Activated CD4-positive, alpha-beta T cell treated with anti-CD3 and anti-CD28 coated beads, Interleukin-10, Interleukin-2, amounts not matched to agents 100 ng/mL and 50 ng/mL, durations not matched to agents 16 hours and 8 hours (primary cell): ENCODE data around the gene TRIM71.
"Not testable (repeated sequence)": the region's sequence is repeated elsewhere in the genome, so short reads cannot be mapped to it uniquely, and the experiment has no call there.

ENCODE experiments used
- DNase-seq: peaks from one replicate; pipeline ENCODE4 v3.0.0-alpha.2; 2020

TRIM71 gene

GRCh38 chr3:32895701-32896100 is 77.9 kb downstream of the TRIM71 start:
- no peak for DNase-seq

GRCh38 chr3:32896143-32896542 is 78.3 kb downstream of the TRIM71 start:
- DNase-seq: no peak

DNA sequence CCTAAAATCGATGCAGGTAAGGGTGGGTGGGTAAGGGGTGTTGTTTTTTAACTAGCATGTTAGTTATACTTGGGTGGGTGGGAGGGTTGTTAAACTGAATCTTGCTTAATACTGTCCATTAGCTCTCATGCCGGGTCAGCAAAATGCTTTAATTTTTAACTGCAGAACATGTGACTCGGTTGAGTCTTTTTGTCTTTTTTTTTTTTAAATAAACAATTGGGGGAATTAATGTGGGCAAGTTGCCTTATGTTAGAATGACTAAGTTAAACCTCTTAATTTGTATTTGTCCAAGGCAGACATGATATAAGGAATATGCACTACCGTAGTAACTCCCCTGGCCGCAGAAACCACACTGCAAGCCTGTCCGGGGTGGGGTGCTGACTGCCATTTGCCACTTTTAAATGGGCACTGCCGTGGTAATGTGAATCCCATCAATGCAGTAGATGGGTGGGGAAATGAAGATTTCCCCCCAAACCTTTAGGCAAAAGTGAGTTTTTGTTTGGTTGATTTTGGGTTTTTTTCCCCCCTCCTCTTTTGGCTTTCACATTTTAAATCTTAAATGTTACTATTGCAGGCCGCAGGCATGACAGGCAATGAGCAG is 79.3 kb downstream of the TRIM71 start:
- no peak for DNase-seq

- no peak for DNase-seq
Observed at GRCh38 chr3:32897981-32898623, 80.3 kb downstream of the TRIM71 start.

DNA sequence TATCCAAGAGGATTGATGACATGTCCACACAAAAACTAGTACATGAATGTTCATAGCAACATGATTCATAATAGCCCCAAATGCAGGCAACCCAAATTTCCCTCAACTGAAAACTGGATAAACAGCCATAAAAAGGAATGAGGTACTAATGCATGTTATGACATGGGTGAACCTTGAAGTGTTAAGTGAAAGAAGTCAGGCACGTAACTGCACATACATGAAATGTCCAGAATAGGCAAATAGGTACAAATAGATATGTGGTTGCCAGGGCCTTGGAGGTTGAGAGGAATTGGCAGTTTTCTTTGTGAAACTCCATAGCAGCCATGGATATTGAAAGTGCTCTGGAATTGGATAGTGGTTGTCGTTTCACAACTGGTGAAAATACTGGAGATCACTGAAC is 81.5 kb downstream of the TRIM71 start:
- DNase-seq: no peak

DNA sequence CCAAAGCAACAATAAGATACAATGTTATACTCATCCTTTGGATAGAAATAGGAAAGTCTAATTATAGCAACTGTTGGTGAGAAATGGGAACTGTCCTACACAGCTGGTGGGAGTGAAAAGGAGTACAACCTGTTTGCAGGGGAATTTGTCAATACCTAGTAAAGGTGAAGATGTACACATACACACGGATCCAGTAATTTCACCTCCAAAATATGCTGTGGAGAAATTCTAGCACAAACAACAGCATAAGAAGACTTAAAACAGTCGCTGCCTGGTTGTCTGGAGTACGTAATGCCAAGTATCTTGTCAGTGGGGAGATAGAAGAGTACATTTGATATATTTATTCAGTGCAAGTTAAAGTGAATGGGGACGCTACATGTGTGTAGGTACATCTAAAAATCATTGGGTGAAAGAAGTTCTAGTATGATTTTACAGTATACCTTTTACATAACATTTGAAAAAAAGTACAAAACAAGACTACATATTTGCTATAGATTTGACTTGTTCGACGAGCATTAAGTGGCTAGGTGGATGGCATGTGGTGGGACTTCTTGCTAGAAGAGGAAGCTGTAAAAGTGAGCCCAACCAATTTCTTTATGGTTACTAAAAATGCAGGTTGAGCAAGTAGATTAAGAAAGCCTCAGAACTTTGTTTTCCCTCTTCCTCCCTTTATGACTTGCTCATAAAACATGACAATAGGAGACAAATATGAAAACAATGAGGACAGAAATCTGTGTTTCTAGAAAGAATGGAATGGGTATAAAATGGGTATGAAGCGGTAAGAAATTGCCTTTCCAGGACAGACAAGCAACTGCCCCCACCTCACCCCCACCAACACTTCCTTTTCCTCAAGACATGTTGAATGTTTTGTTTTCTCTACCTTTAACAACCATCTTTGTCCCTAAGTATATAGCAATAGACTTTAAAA is 83.5 kb downstream of the TRIM71 start:
- DNase-seq: no peak

DNA sequence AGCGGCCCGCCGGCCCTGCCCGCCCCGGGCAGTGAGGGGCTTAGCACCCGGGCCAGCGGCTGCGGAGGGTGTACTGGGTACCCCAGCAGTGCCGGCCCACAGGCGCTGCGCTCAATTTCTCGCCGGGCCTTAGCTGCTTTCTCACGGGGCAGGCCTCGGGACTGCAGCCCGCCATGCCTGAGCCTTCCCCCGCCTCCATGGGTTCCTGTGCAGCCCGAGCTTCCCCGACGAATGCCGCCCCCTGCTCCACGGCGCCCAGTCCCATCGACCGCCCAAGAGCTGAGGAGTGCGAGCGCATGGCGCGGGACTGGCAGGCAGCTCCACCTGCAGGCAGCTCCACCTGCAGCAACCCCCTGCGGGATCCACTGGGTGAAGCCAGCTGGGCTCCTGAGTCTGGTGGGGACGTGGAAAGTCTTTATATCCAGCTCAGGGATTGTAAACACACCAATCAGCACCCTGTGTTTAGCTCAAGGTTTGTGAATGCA is 85.1 kb downstream of the TRIM71 start:
- DNase-seq: peak; percentile 50

DNA sequence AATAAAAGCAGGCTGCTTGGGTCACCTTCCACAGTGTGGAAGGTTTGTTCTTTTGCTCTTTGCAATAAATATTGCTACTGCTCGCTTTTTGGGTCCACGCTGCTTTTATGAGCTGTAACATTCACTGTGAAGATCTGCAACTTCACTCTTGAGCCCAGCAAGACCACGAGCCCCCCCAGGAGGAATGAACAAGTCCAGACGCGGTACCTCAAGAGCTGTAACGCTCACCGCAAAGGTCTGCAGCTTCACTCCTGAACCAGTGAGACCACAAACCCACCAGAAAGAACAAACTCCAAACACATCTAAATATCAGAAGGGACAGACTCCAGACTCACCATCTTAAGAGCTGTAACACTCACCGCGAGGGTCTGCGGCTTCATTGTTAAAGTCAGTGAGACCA is 86.2 kb downstream of the TRIM71 start:
- DNase-seq: no peak

DNA sequence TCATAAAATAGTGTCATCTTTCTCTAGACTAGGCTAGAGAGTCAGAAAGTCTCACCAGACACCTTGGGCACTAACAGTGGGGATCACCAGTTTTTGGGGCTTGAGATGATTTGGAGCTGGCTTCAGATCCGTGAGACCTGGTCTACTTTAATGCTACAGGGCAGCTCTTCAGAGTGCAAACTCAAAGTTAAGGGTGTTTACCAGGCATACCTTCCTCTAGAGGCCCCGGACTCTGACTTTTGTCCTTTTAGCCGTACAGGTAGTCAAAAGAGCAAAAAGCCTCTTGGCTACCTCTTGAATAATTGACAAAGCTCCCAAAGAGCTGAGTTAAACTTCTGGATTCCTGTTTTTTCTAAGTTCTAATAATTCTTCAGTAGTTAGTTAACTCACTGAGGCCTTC is 92.2 kb downstream of the TRIM71 start:
- DNase-seq: no peak

GRCh38 chr3:32910954-32911353 is 93.2 kb downstream of the TRIM71 start:
- DNase-seq: no peak

DNA sequence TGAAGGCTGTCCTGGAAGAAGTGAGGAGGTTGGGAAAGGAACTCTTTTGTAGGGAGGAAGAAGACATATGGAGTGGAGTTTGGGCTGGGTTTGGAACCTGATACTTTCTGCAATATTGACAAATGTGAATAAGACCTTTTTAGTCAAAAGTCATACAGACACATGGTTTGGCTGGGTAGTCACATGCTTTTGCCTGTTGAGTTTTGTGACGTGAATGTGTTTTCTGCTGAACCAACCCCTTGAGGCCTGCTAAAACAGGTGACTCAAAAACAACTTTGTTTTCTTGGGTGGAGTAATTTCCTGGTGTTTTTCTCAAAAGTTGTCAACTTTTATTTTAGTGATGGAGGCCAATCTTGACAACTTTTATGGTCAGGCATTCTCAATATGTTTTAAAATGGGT is 94.2 kb downstream of the TRIM71 start:
- no peak for DNase-seq

DNA sequence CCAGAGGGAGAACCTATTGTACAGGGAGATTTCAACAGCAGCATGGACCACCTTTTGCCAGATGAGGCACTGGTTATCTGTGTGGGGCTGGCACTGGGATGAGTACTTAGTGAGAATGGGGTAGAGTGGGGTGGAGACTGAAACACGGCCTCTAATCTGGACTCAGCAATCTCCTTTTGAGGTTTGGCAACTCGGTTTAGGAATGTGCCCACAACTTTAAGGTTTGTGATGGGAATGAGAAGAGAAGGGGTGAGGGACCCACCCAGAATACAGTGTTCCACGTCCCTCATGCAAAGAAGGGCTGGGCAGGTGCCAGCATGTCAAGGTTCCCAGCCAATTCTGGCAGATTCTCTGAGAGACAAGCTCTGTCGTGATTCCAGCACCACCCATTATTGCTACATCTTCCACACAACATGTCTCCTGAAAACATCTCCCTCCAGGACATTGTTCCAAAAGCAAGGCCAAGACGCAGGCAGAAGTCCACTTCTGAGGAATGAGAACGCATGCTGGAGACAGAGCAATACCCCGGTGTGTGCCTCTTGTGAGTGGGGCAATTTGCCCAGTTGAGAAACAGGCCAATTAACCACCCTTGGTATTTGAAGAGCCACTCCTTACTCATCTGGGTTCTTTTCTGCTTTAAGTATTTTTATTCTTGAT is 96.1 kb downstream of the TRIM71 start:
- DNase-seq: no peak

- DNase-seq: no peak
Observed at GRCh38 chr3:32919920-32920319, 102.1 kb downstream of the TRIM71 start.

GRCh38 chr3:32922078-32922477 is 104.3 kb downstream of the TRIM71 start:
- no peak for DNase-seq

- no peak for DNase-seq
Observed at GRCh38 chr3:32930161-32930560, 112.4 kb downstream of the TRIM71 start.

DNA sequence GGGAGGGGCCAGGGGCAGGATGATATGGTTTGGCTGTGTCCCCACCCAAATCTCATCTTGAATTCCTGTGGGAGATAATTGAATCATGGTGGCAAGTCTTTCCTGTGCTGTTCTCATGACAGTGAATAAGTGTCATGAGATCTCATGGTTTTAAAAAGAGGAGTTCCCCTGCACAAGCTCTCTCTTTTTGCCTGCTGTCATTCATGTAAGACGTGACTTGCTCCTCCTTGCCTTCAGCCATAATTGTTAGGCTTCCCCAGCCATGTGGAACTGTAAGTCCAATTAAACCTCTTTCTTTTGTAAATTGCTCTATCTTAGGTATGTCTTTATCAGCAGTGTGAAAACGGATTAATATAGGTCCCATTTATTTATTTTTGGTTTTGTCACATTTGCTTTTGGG is 113.5 kb downstream of the TRIM71 start:
- not testable (repeated sequence) for DNase-seq

GRCh38 chr3:32934150-32934742 is 116.4 kb downstream of the TRIM71 start:
- DNase-seq: no peak

- no peak for DNase-seq
Observed at GRCh38 chr3:32937331-32937730, 119.5 kb downstream of the TRIM71 start.

GRCh38 chr3:32939531-32940284 is 121.9 kb downstream of the TRIM71 start:
- DNase-seq: not testable (repeated sequence)

- no peak for DNase-seq
Observed at GRCh38 chr3:32940726-32941125, 122.9 kb downstream of the TRIM71 start.

DNA sequence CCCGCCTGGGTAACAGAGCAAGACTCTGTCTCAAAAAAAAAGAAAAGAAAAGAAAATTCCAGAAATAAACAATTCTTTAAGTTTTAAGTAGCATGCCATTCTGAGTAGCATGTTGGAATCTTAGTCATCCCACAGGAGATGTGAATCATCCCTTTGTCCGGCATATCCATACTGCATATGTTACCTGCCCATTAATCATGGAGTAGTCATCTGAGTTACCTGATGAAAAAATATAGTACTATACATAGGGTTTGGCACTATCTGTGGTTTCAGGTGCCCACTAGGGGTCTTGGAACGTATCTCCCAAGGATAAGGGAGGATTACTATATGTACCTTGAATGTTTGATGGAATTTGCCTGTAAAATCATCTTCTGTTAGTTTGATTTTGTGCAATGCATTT is 127.3 kb downstream of the TRIM71 start:
- DNase-seq: no peak

GRCh38 chr3:32945598-32945997 is 127.8 kb downstream of the TRIM71 start:
- not testable (repeated sequence) for DNase-seq
